HCT116 (cell line): ENCODE results near the gene BRINP3. TPM values are rescaled to one million over a fixed set of nuclear protein-coding genes. Genes with fewer than 3 reads are reported as not detected.

ENCODE experiments used
- ATAC-seq: fragments of 200-7000 bp; cut with Tn5 transposase; 2 replicates; pipeline ENCODE4 v1.9.1; 2020; ENCODE audit warnings: mild to moderate bottlenecking, moderate library complexity
- BruUV-seq: library from RNA; stranded (reverse); fragments of 400-500 nt; replicated peaks from 2 replicates; lab custom pipeline; 2021; lab: Mats Ljungman, UMichigan
- CTCF ChIA-PET: fragments of 300-600 bp; sonication (Branson Sonifier 250); formaldehyde crosslinking; loops from one replicate; lab custom pipeline; 2021; ENCODE audit warnings: antibody characterized with exemption; lab: Charles Lee
- POLR2A ChIA-PET: fragments of 300-600, 350-600 bp; sonication (Branson Sonifier 250); formaldehyde crosslinking; loops from one replicate; lab custom pipeline; 2021; ENCODE audit warnings: antibody characterized with exemption; lab: Charles Lee
- RAD21 ChIA-PET, 2 experiments: fragments of 300-600 bp; sonication (Branson Sonifier 250); formaldehyde crosslinking; loops; one replicate each; lab custom pipeline; 2023; ENCODE audit warnings: low total read pairs in 2 of 2; ENCODE audit not compliant: uncharacterized antibody in 2 of 2, unreplicated experiment in 2 of 2, low non-redundant PET in 1 of 2; lab: Charles Lee
- DNase-seq: peaks from one replicate; pipeline ENCODE4 v3.0.0-alpha.2; 2010; ENCODE audit warnings: low read depth, low spot score
- H2AFZ ChIP-seq: fragments of 200-600 bp; shearing (Covaris generic), sonication (generic); 2 replicates; pipeline ENCODE4 v1.6.1; 2017; ENCODE audit warnings: low read depth, mixed run types, mixed read lengths, antibody characterized with exemption, low read length; ENCODE audit not compliant: poor library complexity, severe bottlenecking
- H3K27ac ChIP-seq: 2 replicates; pipeline ENCODE4 v1.5.1; 2012; ENCODE audit warnings: low read depth, low read length
- H3K27me3 ChIP-seq: fragments of 200-600 bp; sonication (generic); 2 replicates; pipeline ENCODE4 v1.6.1; 2016; ENCODE audit warnings: mixed run types, low read length, mixed read lengths; ENCODE audit not compliant: insufficient read depth
- H3K36me3 ChIP-seq, 2 experiments: fragments of 200-500 bp in 1 of 2; fragments of 200-600 bp in 1 of 2; sonication (Bioruptor generic) in 1 of 2; sonication (generic) in 1 of 2; 2 replicates each; pipeline versions ENCODE4 v1.5.1 to v1.6.1; 2014 to 2016; ENCODE audit warnings: low read length in 2 of 2, inconsistent platforms in 1 of 2, mixed read lengths in 1 of 2, mixed run types in 1 of 2; ENCODE audit not compliant: insufficient read depth in 2 of 2, control insufficient read depth in 1 of 2
- H3K4me1 ChIP-seq, 2 experiments: fragments of 200-600 bp in 1 of 2; sonication (generic) in 1 of 2; 2 replicates each; pipeline versions ENCODE4 v1.5.1 to v1.6.1; 2012 to 2017; ENCODE audit warnings: low read length in 2 of 2, inconsistent platforms in 1 of 2, mild to moderate bottlenecking in 1 of 2, mixed read lengths in 1 of 2, mixed run types in 1 of 2, moderate library complexity in 1 of 2; ENCODE audit not compliant: insufficient read depth in 2 of 2, control insufficient read depth in 1 of 2
- H3K4me2 ChIP-seq: fragments of 200-600 bp; sonication (generic); 2 replicates; pipeline ENCODE4 v1.6.1; 2017; ENCODE audit warnings: mixed run types, low read length, mixed read lengths
- H3K4me3 ChIP-seq, 2 experiments: fragments of 200-600 bp in 1 of 2; sonication (generic) in 1 of 2; replicated peaks in 1 of 2; 2 replicates each; pipeline ENCODE4 v1.5.1; 2011 to 2016; ENCODE audit warnings: low read length in 2 of 2, control low read depth in 1 of 2, low read depth in 1 of 2, mild to moderate bottlenecking in 1 of 2, mixed read lengths in 1 of 2, mixed run types in 1 of 2
- H3K79me2 ChIP-seq: fragments of 200-600 bp; sonication (generic); 2 replicates; pipeline ENCODE4 v1.6.1; 2017; ENCODE audit warnings: mild to moderate bottlenecking, mixed run types, low read length, moderate library complexity, mixed read lengths; ENCODE audit not compliant: insufficient read depth
- H3K9ac ChIP-seq: fragments of 200-600 bp; sonication (generic); 2 replicates; pipeline ENCODE4 v1.6.1; 2016; ENCODE audit warnings: low read length, mixed read lengths
- H3K9me2 ChIP-seq: fragments of 200-600 bp; sonication (generic), shearing (Covaris generic); 2 replicates; pipeline ENCODE4 v1.6.1; 2017; ENCODE audit warnings: mixed run types, mild to moderate bottlenecking, moderate library complexity; ENCODE audit not compliant: insufficient read depth
- H3K9me3 ChIP-seq, 2 experiments: fragments of 200-500 bp in 1 of 2; fragments of 200-600 bp in 1 of 2; sonication (Bioruptor generic) in 1 of 2; sonication (generic) in 1 of 2; 2 replicates each; pipeline ENCODE4 v1.6.1; 2014 to 2017; ENCODE audit warnings: low read length in 2 of 2, mixed read lengths in 2 of 2, inconsistent platforms in 1 of 2, low read depth in 1 of 2, mild to moderate bottlenecking in 1 of 2, mixed run types in 1 of 2, moderate library complexity in 1 of 2; ENCODE audit not compliant: control insufficient read depth in 1 of 2, insufficient read depth in 1 of 2
- H4K20me1 ChIP-seq: fragments of 200-600 bp; sonication (generic), shearing (Covaris generic); 2 replicates; pipeline ENCODE4 v1.6.1; 2017; ENCODE audit warnings: mixed run types, mild to moderate bottlenecking, moderate library complexity; ENCODE audit not compliant: insufficient read depth
- CEBPB ChIP-seq: IDR thresholded peaks from 2 replicates; pipeline ENCODE4 v1.6.1; 2012; ENCODE audit warnings: low read depth
- EGR1 ChIP-seq: IDR thresholded peaks from 2 replicates; pipeline ENCODE4 v1.6.1; 2012; ENCODE audit warnings: low read depth
- EZH2 ChIP-seq: fragments of 200-600 bp; sonication (generic); IDR thresholded peaks from 2 replicates; pipeline ENCODE4 v1.6.1; 2017; ENCODE audit warnings: antibody characterized with exemption, mixed run types
- EZH2phosphoT487 ChIP-seq: fragments of 200-600 bp; IDR thresholded peaks from 2 replicates; pipeline ENCODE4 v1.6.1; 2018; ENCODE audit warnings: antibody characterized with exemption, borderline replicate concordance
- FOSL1 ChIP-seq: IDR thresholded peaks from 2 replicates; pipeline ENCODE4 v1.6.1; 2012; ENCODE audit warnings: low read depth
- JUND ChIP-seq: IDR thresholded peaks from 2 replicates; pipeline ENCODE4 v1.6.1; 2012
- POLR2A ChIP-seq: IDR thresholded peaks from 2 replicates; pipeline ENCODE4 v1.7.0; 2011; ENCODE audit warnings: borderline replicate concordance; ENCODE audit not compliant: insufficient read depth, insufficient read length; ENCODE audit errors: extremely low read depth
- SIN3A ChIP-seq: IDR thresholded peaks from 2 replicates; pipeline ENCODE4 v1.6.1; 2012; ENCODE audit warnings: low read depth
- SP1 ChIP-seq: IDR thresholded peaks from 2 replicates; pipeline ENCODE4 v1.6.1; 2012; ENCODE audit warnings: low read depth
- YY1 ChIP-seq: IDR thresholded peaks from 2 replicates; pipeline ENCODE4 v1.6.1; 2011; ENCODE audit warnings: low read length, low read depth, moderate library complexity, mild to moderate bottlenecking; ENCODE audit not compliant: insufficient replicate concordance; ENCODE audit errors: extremely low read depth
- intact Hi-C: fragments of 100-400 bp; cut with micrococcal nuclease; formaldehyde crosslinking; loops from 2 replicates; pipeline ENCODE4 v1.10.0; 2022
- total RNA-seq: library from RNA; stranded (reverse); gene quantifications from one replicate; pipeline ENCODE4 v1.2.1, GENCODE V29; 2021; ENCODE audit not compliant: unreplicated experiment
- TF ChIP-seq, protein P1 (sequence below): IDR thresholded peaks from 2 replicates; pipeline ENCODE4 v1.6.1; 2012
- TF ChIP-seq, protein P2 (sequence below): IDR thresholded peaks from 2 replicates; pipeline ENCODE4 v1.6.1; 2012; ENCODE audit warnings: low read depth

BRINP3 gene
- total RNA-seq, 1 experiment from 2014 or later, result not detected

GRCh38 chr1:190377294-190377693 is 100.4 kb downstream of the BRINP3 start:
- BruUV-seq, result no TSS peak
- Histone ChIP-seq H3K27me3 (no peaks in the 10 kb centered on the region), H3K4me2 (no peak overlapping the region), H3K9ac (no peak overlapping the region), H4K20me1 (no peaks in the 10 kb centered on the region), H3K9me2 (no peaks in the 10 kb centered on the region), H3K4me1 (no peaks in the 10 kb centered on the region), H3K79me2 (no peaks in the 10 kb centered on the region), H3K4me3 (no peak overlapping the region), H3K9me3 (no peaks in the 10 kb centered on the region), H3K36me3 (no peaks in the 10 kb centered on the region), H2AFZ (no peak overlapping the region), H3K27ac (no peak overlapping the region)
- RAD21 ChIA-PET, result no interaction called here
- ATAC-seq (no peak), DNase-seq (no peak)
- CTCF ChIA-PET, result no interaction called here
- POLR2A ChIA-PET, result no interaction called here
- no peak for TF ChIP-seq SIN3A
- no peak for TF ChIP-seq JUND
- no peak for TF ChIP-seq POLR2A
- no peak for TF ChIP-seq CEBPB
- TF ChIP-seq SP1, result no peak
- TF ChIP-seq, protein P1, sequence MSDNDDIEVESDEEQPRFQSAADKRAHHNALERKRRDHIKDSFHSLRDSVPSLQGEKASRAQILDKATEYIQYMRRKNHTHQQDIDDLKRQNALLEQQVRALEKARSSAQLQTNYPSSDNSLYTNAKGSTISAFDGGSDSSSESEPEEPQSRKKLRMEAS, result no peak
- no peak for TF ChIP-seq YY1
- no peak for TF ChIP-seq EZH2
- TF ChIP-seq EZH2phosphoT487, result no peak
- TF ChIP-seq EGR1, result no peak
- TF ChIP-seq, protein P2, sequence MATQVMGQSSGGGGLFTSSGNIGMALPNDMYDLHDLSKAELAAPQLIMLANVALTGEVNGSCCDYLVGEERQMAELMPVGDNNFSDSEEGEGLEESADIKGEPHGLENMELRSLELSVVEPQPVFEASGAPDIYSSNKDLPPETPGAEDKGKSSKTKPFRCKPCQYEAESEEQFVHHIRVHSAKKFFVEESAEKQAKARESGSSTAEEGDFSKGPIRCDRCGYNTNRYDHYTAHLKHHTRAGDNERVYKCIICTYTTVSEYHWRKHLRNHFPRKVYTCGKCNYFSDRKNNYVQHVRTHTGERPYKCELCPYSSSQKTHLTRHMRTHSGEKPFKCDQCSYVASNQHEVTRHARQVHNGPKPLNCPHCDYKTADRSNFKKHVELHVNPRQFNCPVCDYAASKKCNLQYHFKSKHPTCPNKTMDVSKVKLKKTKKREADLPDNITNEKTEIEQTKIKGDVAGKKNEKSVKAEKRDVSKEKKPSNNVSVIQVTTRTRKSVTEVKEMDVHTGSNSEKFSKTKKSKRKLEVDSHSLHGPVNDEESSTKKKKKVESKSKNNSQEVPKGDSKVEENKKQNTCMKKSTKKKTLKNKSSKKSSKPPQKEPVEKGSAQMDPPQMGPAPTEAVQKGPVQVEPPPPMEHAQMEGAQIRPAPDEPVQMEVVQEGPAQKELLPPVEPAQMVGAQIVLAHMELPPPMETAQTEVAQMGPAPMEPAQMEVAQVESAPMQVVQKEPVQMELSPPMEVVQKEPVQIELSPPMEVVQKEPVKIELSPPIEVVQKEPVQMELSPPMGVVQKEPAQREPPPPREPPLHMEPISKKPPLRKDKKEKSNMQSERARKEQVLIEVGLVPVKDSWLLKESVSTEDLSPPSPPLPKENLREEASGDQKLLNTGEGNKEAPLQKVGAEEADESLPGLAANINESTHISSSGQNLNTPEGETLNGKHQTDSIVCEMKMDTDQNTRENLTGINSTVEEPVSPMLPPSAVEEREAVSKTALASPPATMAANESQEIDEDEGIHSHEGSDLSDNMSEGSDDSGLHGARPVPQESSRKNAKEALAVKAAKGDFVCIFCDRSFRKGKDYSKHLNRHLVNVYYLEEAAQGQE, result no peak
- no peak for TF ChIP-seq FOSL1
- intact Hi-C loops, result no loop called here
